Activated CD8-positive, alpha-beta T cell treated with anti-CD3 and anti-CD28 coated beads for 36 hours (primary cell): ENCODE measurements around the gene PSEN1. TPM values are rescaled to one million over a fixed set of nuclear protein-coding genes. Genes with fewer than 3 reads are reported as not detected.

Experiments
- ATAC-seq: fragments of 200-7000 bp; cut with Tn5 transposase; one replicate; pipeline ENCODE4 v1.10.0; 2021; ENCODE audit warnings: mild to moderate bottlenecking, moderate library complexity
- CTCF ChIA-PET: fragments of 350-600 bp; sonication (Branson Sonifier 250); formaldehyde crosslinking; loops from one replicate; lab custom pipeline; 2021; ENCODE audit warnings: antibody characterized with exemption; lab: Charles Lee
- POLR2A ChIA-PET: fragments of 350-600 bp; sonication (Branson Sonifier 250); formaldehyde crosslinking; loops from one replicate; lab custom pipeline; 2021; ENCODE audit warnings: antibody characterized with exemption; lab: Charles Lee
- DNase-seq: peaks from one replicate; pipeline ENCODE4 v3.0.0-alpha.2; 2020
- H3K27ac Mint-ChIP-seq: one replicate; pipeline ENCODE4 v1.8.0; 2021; ENCODE audit warnings: mild to moderate bottlenecking, mixed read lengths
- H3K27me3 Mint-ChIP-seq: one replicate; pipeline ENCODE4 v1.8.0; 2021; ENCODE audit warnings: mixed read lengths
- H3K36me3 Mint-ChIP-seq: one replicate; pipeline ENCODE4 v1.8.0; 2021; ENCODE audit warnings: low read depth, mixed read lengths
- H3K4me1 Mint-ChIP-seq: one replicate; pipeline ENCODE4 v1.8.0; 2021; ENCODE audit warnings: low read depth, mixed read lengths
- H3K4me3 Mint-ChIP-seq: one replicate; pipeline ENCODE4 v1.8.0; 2021; ENCODE audit warnings: mild to moderate bottlenecking, moderate library complexity, mixed read lengths
- H3K9me3 Mint-ChIP-seq: one replicate; pipeline ENCODE4 v1.8.0; 2021; ENCODE audit warnings: mixed read lengths
- intact Hi-C: fragments of 100-400 bp; cut with micrococcal nuclease; formaldehyde crosslinking; loops from one replicate; pipeline ENCODE4 v1.10.0; 2022
- total RNA-seq, 2 experiments: library from RNA; stranded (reverse); gene quantifications; one replicate each; pipeline ENCODE4 v1.2.3, GENCODE V29; 2021
- TF ChIP-seq, protein P1 (sequence below): fragments of 200-600 bp; IDR thresholded peaks from one replicate; pipeline ENCODE4 v1.8.0; 2022; ENCODE audit warnings: antibody characterized with exemption, mild to moderate bottlenecking

PSEN1 gene
- total RNA-seq, 2 experiments from 2014 or later: 23.1 to 23.2 TPM

DNA sequence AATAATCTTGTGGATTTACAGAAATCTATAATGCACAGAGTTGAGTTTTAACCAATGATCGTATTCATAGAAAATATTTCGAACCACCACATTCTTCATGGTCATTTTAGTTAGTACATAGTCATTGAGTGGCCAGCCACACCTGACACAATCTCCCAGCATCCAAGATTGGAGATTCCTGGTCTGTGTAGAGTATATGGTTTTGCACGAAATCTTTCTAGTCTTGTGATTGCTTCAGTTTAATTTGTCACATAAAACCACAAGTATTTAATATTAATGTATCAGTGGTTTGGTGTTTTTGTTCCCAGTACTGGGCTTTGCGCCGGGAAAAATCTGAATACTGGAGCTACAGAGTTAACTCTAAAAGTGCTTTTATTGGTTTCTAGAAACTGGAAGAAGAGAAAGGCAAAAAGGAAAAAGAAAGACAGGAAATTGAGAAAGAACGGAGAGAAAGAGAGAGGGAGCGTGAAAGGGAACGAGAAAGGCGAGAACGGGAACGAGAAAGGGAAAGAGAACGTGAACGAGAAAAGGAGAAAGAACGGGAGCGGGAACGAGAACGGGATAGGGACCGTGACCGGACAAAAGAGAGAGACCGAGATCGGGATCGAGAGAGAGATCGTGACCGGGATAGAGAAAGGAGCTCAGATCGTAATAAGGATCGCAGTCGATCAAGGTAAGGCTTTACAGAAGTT is 33.4 kb upstream of the PSEN1 start:
- ChIA-PET POLR2A (interaction anchor here (0.8 to 1.4 kb wide), 2 partner anchors 11 to 25 kb away, joined by 4 to 5 read pairs; no protein-coding TSS in a partner anchor), CTCF (interaction anchor here (1.0 to 1.1 kb wide), 2 partner anchors 10 to 13 kb away, joined by 3 to 4 read pairs; no protein-coding TSS in a partner anchor)
- DNase-seq: no peak
- Mint-ChIP-seq H3K36me3 (peaks cover 53% of the 10 kb centered on the region), H3K27ac (peak overlapping the region; percentile 23), H3K9me3 (no peaks in the 10 kb centered on the region), H3K27me3 (no peaks in the 10 kb centered on the region), H3K4me3 (no peak overlapping the region), H3K4me1 (no peaks in the 10 kb centered on the region)
- ATAC-seq: no peak
- TF ChIP-seq, protein P1, sequence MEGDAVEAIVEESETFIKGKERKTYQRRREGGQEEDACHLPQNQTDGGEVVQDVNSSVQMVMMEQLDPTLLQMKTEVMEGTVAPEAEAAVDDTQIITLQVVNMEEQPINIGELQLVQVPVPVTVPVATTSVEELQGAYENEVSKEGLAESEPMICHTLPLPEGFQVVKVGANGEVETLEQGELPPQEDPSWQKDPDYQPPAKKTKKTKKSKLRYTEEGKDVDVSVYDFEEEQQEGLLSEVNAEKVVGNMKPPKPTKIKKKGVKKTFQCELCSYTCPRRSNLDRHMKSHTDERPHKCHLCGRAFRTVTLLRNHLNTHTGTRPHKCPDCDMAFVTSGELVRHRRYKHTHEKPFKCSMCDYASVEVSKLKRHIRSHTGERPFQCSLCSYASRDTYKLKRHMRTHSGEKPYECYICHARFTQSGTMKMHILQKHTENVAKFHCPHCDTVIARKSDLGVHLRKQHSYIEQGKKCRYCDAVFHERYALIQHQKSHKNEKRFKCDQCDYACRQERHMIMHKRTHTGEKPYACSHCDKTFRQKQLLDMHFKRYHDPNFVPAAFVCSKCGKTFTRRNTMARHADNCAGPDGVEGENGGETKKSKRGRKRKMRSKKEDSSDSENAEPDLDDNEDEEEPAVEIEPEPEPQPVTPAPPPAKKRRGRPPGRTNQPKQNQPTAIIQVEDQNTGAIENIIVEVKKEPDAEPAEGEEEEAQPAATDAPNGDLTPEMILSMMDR: no peak
- intact Hi-C loops: no loop called here

DNA sequence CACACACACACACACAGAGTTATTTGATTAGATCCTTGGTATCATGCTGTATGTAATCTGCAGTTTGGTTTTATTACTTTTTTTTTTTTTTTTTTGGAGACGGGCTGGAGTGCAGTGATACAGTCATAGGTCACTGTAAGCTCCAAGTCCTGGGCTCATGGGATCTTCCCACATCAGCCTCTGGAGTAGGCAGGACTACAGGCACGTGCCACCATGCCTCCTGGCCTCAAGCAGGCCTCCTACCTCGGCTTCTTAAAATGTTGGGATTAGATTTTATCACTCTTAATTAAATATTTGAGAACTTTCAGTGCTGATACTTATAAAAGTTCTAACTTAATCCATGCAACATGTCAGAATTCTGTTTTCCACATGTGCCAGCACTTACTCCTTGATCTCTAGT is 31.3 kb upstream of the PSEN1 start:
- no peak overlapping the region for H3K4me3 Mint-ChIP-seq
- CTCF ChIA-PET: interaction anchor here (1.0 kb wide), 1 partner anchor 19 kb away, joined by 3 read pairs; no protein-coding TSS in a partner anchor
- TF ChIP-seq, protein P1: no peak
- POLR2A ChIA-PET: interaction anchor here (0.8 to 2.0 kb wide), 2 partner anchors 37 to 45 kb away, joined by 3 to 12 read pairs; no protein-coding TSS in a partner anchor
- H3K27me3 Mint-ChIP-seq: no peaks in the 10 kb centered on the region
- H3K27ac Mint-ChIP-seq: no peak overlapping the region
- intact Hi-C loops: no loop called here
- H3K4me1 Mint-ChIP-seq: no peaks in the 10 kb centered on the region
- H3K36me3 Mint-ChIP-seq: peaks cover 54% of the 10 kb centered on the region
- no peak for DNase-seq
- no peak for ATAC-seq
- H3K9me3 Mint-ChIP-seq: no peaks in the 10 kb centered on the region

DNA sequence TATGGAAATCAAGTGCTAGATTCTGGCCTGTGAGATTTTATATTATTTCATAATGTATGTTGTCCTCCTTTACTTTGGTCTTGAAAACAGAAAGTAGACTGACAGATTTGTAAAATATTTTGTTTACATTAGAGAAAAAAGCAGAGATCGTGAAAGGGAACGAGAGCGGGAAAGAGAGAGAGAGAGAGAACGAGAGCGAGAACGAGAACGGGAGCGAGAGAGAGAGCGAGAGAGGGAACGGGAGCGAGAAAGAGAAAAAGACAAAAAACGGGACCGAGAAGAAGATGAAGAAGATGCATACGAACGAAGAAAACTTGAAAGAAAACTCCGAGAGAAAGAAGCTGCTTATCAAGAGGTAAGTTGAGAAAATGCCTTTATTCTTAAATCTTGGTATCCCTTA is 30.6 kb upstream of the PSEN1 start:
- H3K9me3 Mint-ChIP-seq: no peaks in the 10 kb centered on the region
- H3K27ac Mint-ChIP-seq: no peak overlapping the region
- intact Hi-C loops: no loop called here
- ATAC-seq: no peak
- H3K36me3 Mint-ChIP-seq: peaks cover 55% of the 10 kb centered on the region
- H3K4me1 Mint-ChIP-seq: no peaks in the 10 kb centered on the region
- ChIA-PET POLR2A (no interaction called here), CTCF (interaction anchor here (0.7 to 1.8 kb wide), 2 partner anchors 9 to 32 kb away, joined by 3 read pairs; no protein-coding TSS in a partner anchor)
- H3K27me3 Mint-ChIP-seq: no peaks in the 10 kb centered on the region
- DNase-seq: no peak
- H3K4me3 Mint-ChIP-seq: no peak overlapping the region
- TF ChIP-seq, protein P1: no peak

DNA sequence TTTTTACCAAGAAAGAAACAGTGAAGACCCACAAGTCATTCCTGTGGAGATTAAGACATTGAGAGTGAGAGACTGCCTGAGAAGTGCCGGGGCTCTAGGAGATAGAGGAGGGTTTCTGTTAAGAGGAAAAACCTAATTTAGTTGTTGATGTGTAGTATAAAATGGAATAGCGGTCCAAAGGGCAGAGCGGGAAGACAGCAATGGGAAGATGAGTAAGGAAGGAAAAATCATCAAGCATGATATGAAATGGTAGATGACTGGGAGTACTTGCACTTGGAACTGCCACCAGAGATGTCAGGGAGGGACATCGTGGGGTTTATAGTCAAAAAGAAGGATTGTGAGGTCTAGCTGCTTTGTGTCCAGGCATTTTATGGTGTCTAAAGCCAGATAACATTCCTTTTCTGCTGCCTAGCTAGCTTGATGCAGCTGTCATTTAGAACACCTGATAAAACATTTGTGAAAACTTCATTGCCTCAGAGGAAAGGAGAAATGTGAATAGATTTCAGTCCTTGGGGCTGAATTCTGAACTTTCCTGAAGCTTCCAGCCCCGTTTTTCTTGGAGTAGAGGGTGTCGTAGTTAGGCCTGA is 20.1 kb upstream of the PSEN1 start:
- peak overlapping the region; percentile 25 for H3K27ac Mint-ChIP-seq
- peaks cover 39% of the 10 kb centered on the region for H3K36me3 Mint-ChIP-seq
- CTCF ChIA-PET: interaction anchor here (1.6 kb wide), 1 partner anchor 14 kb away, joined by 3 read pairs; no protein-coding TSS in a partner anchor

More for the DNA sequence above, 20.1 kb upstream of the PSEN1 start:
- Mint-ChIP-seq H3K9me3 (no peaks in the 10 kb centered on the region), H3K4me1 (peaks cover 8% of the 10 kb centered on the region), H3K4me3 (no peak overlapping the region), H3K27me3 (no peaks in the 10 kb centered on the region)
- no peak for ATAC-seq
- TF ChIP-seq, protein P1: no peak
- intact Hi-C loops: no loop called here
- POLR2A ChIA-PET: interaction anchor here (0.9 kb wide), 1 partner anchor 9 kb away, joined by 3 read pairs; no protein-coding TSS in a partner anchor
- DNase-seq: no peak
